ENCODE measurements around the gene SDHB. TPM values are rescaled to one million over a fixed set of nuclear protein-coding genes. Genes with fewer than 3 reads are reported as not detected.

The SDHB gene
- total RNA-seq, 2 donors from 2014 or later: 98.2 to 101 TPM

DNA sequence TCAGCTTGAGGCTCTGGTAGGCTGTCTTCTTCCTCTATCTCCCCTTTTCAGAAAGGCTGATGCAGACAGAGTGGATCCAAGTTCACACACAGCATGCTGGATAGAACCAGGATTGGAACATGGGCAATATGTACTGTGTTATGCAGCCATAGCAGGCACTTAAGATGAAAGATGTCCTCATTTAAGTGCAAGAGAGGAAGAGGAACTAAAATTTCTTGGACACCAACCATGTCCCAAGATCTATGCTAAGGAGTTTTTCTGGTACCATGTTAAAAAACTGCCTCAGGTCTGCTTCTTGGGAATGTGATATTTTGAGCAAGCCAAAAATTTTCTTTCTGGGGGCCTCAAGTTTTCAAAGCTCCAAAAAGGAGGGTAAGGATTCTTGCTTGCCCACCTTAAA is 1.2 kb downstream of the SDHB start:
- peak overlapping the region; percentile 91 to 96 for H3K4me3 Mint-ChIP-seq
- H3K27ac Mint-ChIP-seq: peak overlapping the region; percentile 88
- DNase-seq (no peak), ATAC-seq (replicated peaks in 1 of 2) (no peak)
- no peaks in the 10 kb centered on the region for H3K27me3 Mint-ChIP-seq (ENCODE audit: low read depth)
- H3K4me1 Mint-ChIP-seq (ENCODE audit: low read depth): peaks cover 26% of the 10 kb centered on the region
- no peaks in the 10 kb centered on the region for H3K9me3 Mint-ChIP-seq
- peaks cover 0 to 2% of the 10 kb centered on the region in 2 donors for H3K36me3 Mint-ChIP-seq (ENCODE audit: insufficient read depth in 2 of 2)

DNA sequence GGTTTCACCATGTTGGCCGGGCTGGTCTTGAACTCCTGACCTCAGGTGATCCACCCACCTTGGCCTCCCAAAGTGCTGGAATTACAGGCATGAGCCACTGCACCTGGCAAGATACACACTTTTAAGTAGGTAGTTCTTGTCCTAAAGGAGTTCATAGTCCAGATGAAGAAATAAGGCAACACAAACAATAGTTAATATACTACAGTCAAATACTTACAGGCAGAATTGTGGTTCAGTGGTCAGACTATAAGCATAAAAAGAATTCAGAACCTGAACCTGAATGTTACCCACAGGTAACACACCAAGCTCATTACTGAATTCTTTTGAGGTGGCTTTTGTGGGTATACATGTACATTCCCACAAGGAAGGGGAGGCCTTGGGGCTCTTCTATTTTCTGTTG is 1.8 kb downstream of the SDHB start:
- peaks cover 0 to 2% of the 10 kb centered on the region in 2 donors for H3K36me3 Mint-ChIP-seq (ENCODE audit: insufficient read depth in 2 of 2)
- H3K27me3 Mint-ChIP-seq (ENCODE audit: low read depth): no peaks in the 10 kb centered on the region
- H3K9me3 Mint-ChIP-seq: no peaks in the 10 kb centered on the region
- H3K27ac Mint-ChIP-seq: no peak overlapping the region
- DNase-seq (no peak), ATAC-seq (replicated peaks in 1 of 2) (no peak)
- H3K4me3 Mint-ChIP-seq: peak overlapping the region; percentile 91 to 96
- H3K4me1 Mint-ChIP-seq (ENCODE audit: low read depth): peaks cover 26% of the 10 kb centered on the region

DNA sequence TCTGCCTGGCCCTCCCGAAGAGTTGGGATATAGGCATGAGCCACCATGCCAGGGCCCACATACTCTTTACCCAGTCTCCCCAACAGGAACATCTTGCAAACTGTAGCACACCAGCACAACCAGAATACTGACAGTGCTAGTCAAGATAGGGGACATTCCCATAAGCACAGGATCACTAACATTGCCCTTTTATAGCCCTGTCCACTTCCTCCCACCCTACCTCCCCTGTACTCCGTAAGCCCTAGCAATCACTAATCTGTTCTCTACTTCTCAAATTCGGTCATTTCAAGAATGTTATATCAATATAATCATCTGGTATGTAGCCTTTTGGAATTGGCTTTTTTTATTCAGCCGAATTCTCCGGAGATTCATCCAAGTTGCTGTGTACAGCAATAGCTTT is 5.9 kb downstream of the SDHB start:
- H3K27ac Mint-ChIP-seq: peak overlapping the region; percentile 28
- H3K36me3 Mint-ChIP-seq (ENCODE audit: insufficient read depth in 2 of 2): peaks cover 2 to 5% of the 10 kb centered on the region in 2 donors

DNA sequence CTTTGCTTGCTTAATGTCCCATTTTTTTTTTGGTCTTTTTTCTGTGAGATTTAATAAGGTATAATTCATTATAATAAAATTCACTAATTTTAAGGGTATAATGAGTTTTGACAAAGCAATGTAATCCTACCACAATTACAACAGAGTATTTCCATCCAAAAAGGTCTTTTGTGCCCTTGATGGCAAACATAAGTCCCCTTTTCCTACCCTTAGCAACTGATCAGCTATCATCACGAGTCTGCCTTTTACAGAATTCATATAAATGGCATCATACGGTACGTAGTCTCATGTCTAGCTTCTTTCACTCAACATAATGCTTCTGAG is 7.5 kb downstream of the SDHB start:
- no peak for DNase-seq
- H3K27ac Mint-ChIP-seq: no peak overlapping the region
- H3K36me3 Mint-ChIP-seq (ENCODE audit: insufficient read depth in 2 of 2): peaks cover 2 to 9% of the 10 kb centered on the region in 2 donors
- no peaks in the 10 kb centered on the region for H3K9me3 Mint-ChIP-seq
- H3K27me3 Mint-ChIP-seq (ENCODE audit: low read depth): no peaks in the 10 kb centered on the region
- no peak for ATAC-seq (replicated peaks in 1 of 2)
- peaks cover 8% of the 10 kb centered on the region for H3K4me1 Mint-ChIP-seq (ENCODE audit: low read depth)
- H3K4me3 Mint-ChIP-seq: no peak overlapping the region

More for the DNA sequence above, 5.9 kb downstream of the SDHB start:
- ATAC-seq (replicated peaks in 1 of 2) (no peak), DNase-seq (no peak)
- Mint-ChIP-seq H3K4me3 (no peak overlapping the region), H3K9me3 (no peaks in the 10 kb centered on the region), H3K4me1 (ENCODE audit: low read depth) (peaks cover 21% of the 10 kb centered on the region), H3K27me3 (ENCODE audit: low read depth) (no peaks in the 10 kb centered on the region)

GRCh38 chr1:17045634-17046333 is 8.0 kb downstream of the SDHB start:
- H3K9me3 Mint-ChIP-seq: no peaks in the 10 kb centered on the region
- DNase-seq: no peak

GRCh38 chr1:17045150-17045549 is 8.7 kb downstream of the SDHB start:
- Mint-ChIP-seq H3K4me1 (ENCODE audit: low read depth) (peaks cover 4% of the 10 kb centered on the region), H3K4me3 (no peak overlapping the region), H3K27me3 (ENCODE audit: low read depth) (no peaks in the 10 kb centered on the region), H3K36me3 (ENCODE audit: insufficient read depth in 2 of 2) (peaks cover 2 to 9% of the 10 kb centered on the region in 2 donors), H3K27ac (peak overlapping the region; percentile 26), H3K9me3 (no peaks in the 10 kb centered on the region)
- DNase-seq: no peak
- peak in 1 of 2 donors; percentile 30 for ATAC-seq (replicated peaks in 1 of 2)

More at GRCh38 chr1:17045634-17046333, 8.0 kb downstream of the SDHB start:
- ATAC-seq (replicated peaks in 1 of 2): no peak
- Mint-ChIP-seq H3K4me1 (ENCODE audit: low read depth) (peaks cover 4% of the 10 kb centered on the region), H3K36me3 (ENCODE audit: insufficient read depth in 2 of 2) (peaks cover 2 to 9% of the 10 kb centered on the region in 2 donors), H3K27ac (peak overlapping the region; percentile 39), H3K27me3 (ENCODE audit: low read depth) (no peaks in the 10 kb centered on the region), H3K4me3 (peak overlapping the region in 1 of 2 donors; percentile 0)

DNA sequence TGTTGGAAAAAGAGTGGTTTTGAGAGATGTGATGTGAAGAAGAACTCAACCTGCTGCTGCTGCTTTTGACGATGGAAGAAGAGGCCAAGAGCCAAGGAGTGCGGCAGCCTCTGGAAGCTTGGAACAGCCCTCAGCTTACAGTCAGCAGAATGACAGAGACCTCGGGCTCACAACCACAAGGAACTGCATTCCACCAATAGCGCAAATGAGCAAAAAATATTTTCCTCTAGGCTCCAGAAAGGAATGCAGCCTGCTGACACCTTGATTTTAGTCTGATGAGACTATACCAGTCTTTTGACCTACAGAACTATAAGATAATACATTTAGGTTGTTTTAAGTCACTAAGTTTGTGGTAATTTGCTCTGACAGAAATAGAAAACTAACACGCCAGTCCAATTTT is 10.2 kb downstream of the SDHB start:
- peaks cover 2 to 9% of the 10 kb centered on the region in 2 donors for H3K36me3 Mint-ChIP-seq (ENCODE audit: insufficient read depth in 2 of 2)
- ATAC-seq (replicated peaks in 1 of 2): no peak
- DNase-seq: no peak
- H3K4me3 Mint-ChIP-seq: no peak overlapping the region
- no peaks in the 10 kb centered on the region for H3K9me3 Mint-ChIP-seq
- H3K27ac Mint-ChIP-seq: no peak overlapping the region
- peaks cover 4% of the 10 kb centered on the region for H3K4me1 Mint-ChIP-seq (ENCODE audit: low read depth)
- H3K27me3 Mint-ChIP-seq (ENCODE audit: low read depth): no peaks in the 10 kb centered on the region

DNA sequence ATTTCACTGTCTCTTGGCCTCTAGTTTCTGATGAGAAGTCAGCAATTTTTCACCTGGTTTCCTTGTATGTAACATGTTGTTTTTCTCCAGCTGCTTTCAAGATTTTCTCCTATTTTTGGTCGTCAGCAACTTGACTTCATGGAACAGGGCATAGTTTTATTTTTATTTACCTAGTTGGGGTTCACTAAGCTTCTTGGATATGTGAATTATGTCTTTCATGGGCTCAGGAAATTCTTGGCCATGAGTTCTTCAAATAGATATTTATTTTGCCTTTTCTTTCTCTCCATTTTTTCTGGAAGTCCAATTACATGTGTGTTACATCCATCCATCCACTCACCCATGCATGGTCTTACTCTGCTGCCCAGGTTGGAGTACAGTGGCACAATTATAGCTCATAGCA is 13.7 kb downstream of the SDHB start:
- ATAC-seq (replicated peaks in 1 of 2) (no peak), DNase-seq (no peak)
- Mint-ChIP-seq H3K9me3 (no peaks in the 10 kb centered on the region), H3K4me1 (ENCODE audit: low read depth) (no peaks in the 10 kb centered on the region), H3K27me3 (ENCODE audit: low read depth) (no peaks in the 10 kb centered on the region), H3K36me3 (ENCODE audit: insufficient read depth in 2 of 2) (peaks cover 2 to 9% of the 10 kb centered on the region in 2 donors), H3K4me3 (no peak overlapping the region), H3K27ac (peak overlapping the region; percentile 70)

DNA sequence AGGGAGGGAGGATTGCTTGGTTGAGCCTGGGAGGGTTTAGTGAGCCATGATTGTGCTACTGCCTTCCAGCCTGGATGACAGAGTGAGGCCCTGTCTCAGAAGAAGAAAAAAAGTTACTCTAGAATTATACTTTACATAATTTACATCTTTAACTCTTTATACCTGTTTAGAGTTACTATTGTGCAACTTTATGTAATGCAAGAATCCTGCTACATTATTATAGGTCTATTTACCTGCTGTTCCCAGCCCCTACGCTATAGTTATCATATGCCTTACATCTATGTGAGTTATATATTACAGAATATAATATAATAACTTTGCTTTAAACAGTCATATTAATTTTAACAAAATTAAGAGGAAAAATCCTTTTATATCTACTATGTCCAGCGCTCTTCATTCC is 14.3 kb downstream of the SDHB start:
- Mint-ChIP-seq H3K27ac (no peak overlapping the region), H3K27me3 (ENCODE audit: low read depth) (no peaks in the 10 kb centered on the region), H3K36me3 (ENCODE audit: insufficient read depth in 2 of 2) (peaks cover 2 to 9% of the 10 kb centered on the region in 2 donors), H3K9me3 (no peaks in the 10 kb centered on the region), H3K4me1 (ENCODE audit: low read depth) (no peaks in the 10 kb centered on the region), H3K4me3 (no peak overlapping the region)
- no peak for ATAC-seq (replicated peaks in 1 of 2)
- DNase-seq: no peak

DNA sequence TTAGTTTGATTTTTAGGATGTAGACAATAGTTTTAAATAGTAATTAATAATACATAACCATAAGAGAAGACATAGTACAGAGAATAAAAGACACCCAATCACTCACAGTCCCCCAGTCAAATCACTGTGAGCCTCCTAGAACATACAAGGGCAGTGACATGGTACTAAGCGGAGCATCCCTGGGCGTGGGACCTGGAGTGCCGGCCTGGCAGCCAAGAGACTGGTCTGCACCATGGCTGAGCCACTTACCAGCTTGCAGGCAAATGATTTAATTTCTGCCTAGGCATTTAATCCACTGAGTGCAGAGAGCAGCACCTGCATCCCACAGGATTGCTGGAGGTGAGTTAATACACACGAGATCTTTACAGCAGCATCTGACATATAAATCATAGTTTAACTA is 20.4 kb downstream of the SDHB start:
- Mint-ChIP-seq H3K9me3 (no peaks in the 10 kb centered on the region), H3K36me3 (ENCODE audit: insufficient read depth in 2 of 2) (peaks cover 0 to 4% of the 10 kb centered on the region in 2 donors), H3K27ac (no peak overlapping the region), H3K4me1 (ENCODE audit: low read depth) (no peaks in the 10 kb centered on the region), H3K4me3 (no peak overlapping the region), H3K27me3 (ENCODE audit: low read depth) (no peaks in the 10 kb centered on the region)
- DNase-seq (no peak), ATAC-seq (replicated peaks in 1 of 2) (no peak)

- DNase-seq: no peak
- Mint-ChIP-seq H3K27me3 (ENCODE audit: low read depth) (no peaks in the 10 kb centered on the region), H3K9me3 (no peaks in the 10 kb centered on the region), H3K4me3 (no peak overlapping the region), H3K36me3 (ENCODE audit: insufficient read depth in 2 of 2) (peaks cover 0 to 8% of the 10 kb centered on the region in 2 donors), H3K4me1 (ENCODE audit: low read depth) (no peaks in the 10 kb centered on the region), H3K27ac (no peak overlapping the region)
- ATAC-seq (replicated peaks in 1 of 2): no peak
Observed at GRCh38 chr1:17032741-17033140, 21.1 kb downstream of the SDHB start.

DNA sequence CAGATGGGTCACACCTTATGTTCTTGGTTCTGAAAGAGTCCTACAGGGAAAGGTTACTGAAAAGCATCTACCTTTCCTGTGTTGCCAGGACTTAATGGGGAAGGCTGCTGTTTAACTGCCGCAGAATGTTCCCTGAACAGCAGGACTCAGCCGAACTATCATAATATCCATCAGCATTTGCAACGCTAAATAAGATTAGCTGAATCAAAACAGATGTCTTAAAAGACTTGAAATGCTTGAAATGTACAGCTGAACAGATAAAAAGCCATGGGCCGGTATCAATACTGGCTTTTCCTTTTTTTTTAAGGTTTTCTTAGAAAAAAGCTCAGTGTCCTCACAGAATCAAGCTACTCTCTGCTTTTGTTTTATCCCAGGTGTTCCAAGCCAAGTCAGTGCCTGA is 22.4 kb downstream of the SDHB start:
- H3K9me3 Mint-ChIP-seq: no peaks in the 10 kb centered on the region
- ATAC-seq (replicated peaks in 1 of 2): no peak
- H3K4me1 Mint-ChIP-seq (ENCODE audit: low read depth): no peaks in the 10 kb centered on the region
- H3K27me3 Mint-ChIP-seq (ENCODE audit: low read depth): no peaks in the 10 kb centered on the region
- DNase-seq: no peak
- H3K27ac Mint-ChIP-seq: peak overlapping the region; percentile 38
- peaks cover 0 to 8% of the 10 kb centered on the region in 2 donors for H3K36me3 Mint-ChIP-seq (ENCODE audit: insufficient read depth in 2 of 2)
- H3K4me3 Mint-ChIP-seq: no peak overlapping the region

- Mint-ChIP-seq H3K27me3 (ENCODE audit: low read depth) (no peaks in the 10 kb centered on the region), H3K4me1 (ENCODE audit: low read depth) (no peaks in the 10 kb centered on the region), H3K9me3 (no peaks in the 10 kb centered on the region), H3K4me3 (no peak overlapping the region), H3K27ac (no peak overlapping the region), H3K36me3 (ENCODE audit: insufficient read depth in 2 of 2) (peaks cover 0 to 8% of the 10 kb centered on the region in 2 donors)
- DNase-seq: no peak
- no peak for ATAC-seq (replicated peaks in 1 of 2)
Observed at GRCh38 chr1:17030206-17030605, 23.6 kb downstream of the SDHB start.

GRCh38 chr1:17028662-17029188 is 25.1 kb downstream of the SDHB start:
- DNase-seq: no peak
- no peaks in the 10 kb centered on the region for H3K4me1 Mint-ChIP-seq (ENCODE audit: low read depth)
- no peaks in the 10 kb centered on the region for H3K9me3 Mint-ChIP-seq
- no peak overlapping the region for H3K4me3 Mint-ChIP-seq
- no peak for ATAC-seq (replicated peaks in 1 of 2)
- no peaks in the 10 kb centered on the region for H3K27me3 Mint-ChIP-seq (ENCODE audit: low read depth)
- peaks cover 0 to 10% of the 10 kb centered on the region in 2 donors for H3K36me3 Mint-ChIP-seq (ENCODE audit: insufficient read depth in 2 of 2)
- H3K27ac Mint-ChIP-seq: no peak overlapping the region

Measured in activated T-cell treated with anti-CD3 and anti-CD28 coated beads, Interleukin-2, amount 50 U/mL, for 72 hours (primary cell).